OCI-LY3 (cell line): ENCODE results near the gene MAP3K5.

Experiments used
- H2AFZ ChIP-seq: fragments of 200-600, 300-600 bp; shearing (Covaris generic); 2 replicates; pipeline ENCODE4 v1.6.0; 2014; ENCODE audit warnings: antibody characterized with exemption, low read depth, low read length
- H3K27ac ChIP-seq: fragments of 200-600, 300-600 bp; sonication (generic); 2 replicates; pipeline ENCODE4 v1.5.1; 2014; ENCODE audit warnings: mild to moderate bottlenecking, low read length, moderate library complexity, mixed read lengths
- H3K27me3 ChIP-seq: fragments of 200-600, 300-600 bp; sonication (generic); 2 replicates; pipeline ENCODE4 v1.6.1; 2014; ENCODE audit warnings: low read depth, low read length, mixed read lengths
- H3K36me3 ChIP-seq: fragments of 200-600, 300-600 bp; sonication (generic); replicated peaks from 2 replicates; pipeline ENCODE3; 2014; ENCODE audit warnings: low read depth, low read length, mixed read lengths
- H3K4me1 ChIP-seq: fragments of 300-600, 200-600 bp; sonication (generic); 2 replicates; pipeline ENCODE4 v1.6.1; 2014; ENCODE audit warnings: low read length, mixed read lengths
- H3K4me2 ChIP-seq: fragments of 200-600, 300-600 bp; sonication (generic); 2 replicates; pipeline ENCODE4 v1.6.1; 2014; ENCODE audit warnings: low read length, mixed read lengths
- H3K4me3 ChIP-seq: fragments of 300-600, 200-600 bp; sonication (generic); 2 replicates; pipeline ENCODE4 v1.5.1; 2014; ENCODE audit warnings: antibody characterized with exemption, mild to moderate bottlenecking, low read length, moderate library complexity
- H3K79me2 ChIP-seq: fragments of 300-600, 200-600 bp; shearing (Covaris generic); 2 replicates; pipeline ENCODE4 v1.6.1; 2014; ENCODE audit warnings: mild to moderate bottlenecking, low read length, mixed read lengths
- H3K9ac ChIP-seq: fragments of 300-600, 200-600 bp; shearing (Covaris generic); 2 replicates; pipeline ENCODE4 v1.6.0; 2014; ENCODE audit warnings: mild to moderate bottlenecking, low read length, moderate library complexity
- H3K9me3 ChIP-seq: fragments of 200-600, 300-600 bp; shearing (Covaris generic); 2 replicates; pipeline ENCODE4 v1.6.1; 2014; ENCODE audit warnings: low read length, mixed read lengths; ENCODE audit not compliant: insufficient read depth
- H4K20me1 ChIP-seq: fragments of 200-600, 300-600 bp; sonication (generic); 2 replicates; pipeline ENCODE4 v1.6.1; 2016; ENCODE audit warnings: low read length, mixed read lengths; ENCODE audit not compliant: insufficient read depth
- EZH2phosphoT487 ChIP-seq: fragments of 200-600 bp; shearing (Covaris generic); IDR thresholded peaks from 2 replicates; pipeline ENCODE4 v1.6.1; 2018; ENCODE audit warnings: antibody characterized with exemption, mixed run types, low read depth
- TF ChIP-seq, protein P1 (sequence below): fragments of 200-600, 300-600 bp; sonication (generic); IDR thresholded peaks from 2 replicates; pipeline ENCODE4 v1.5.1; 2014; ENCODE audit warnings: antibody characterized with exemption, low read length, low read depth

MAP3K5 gene

DNA sequence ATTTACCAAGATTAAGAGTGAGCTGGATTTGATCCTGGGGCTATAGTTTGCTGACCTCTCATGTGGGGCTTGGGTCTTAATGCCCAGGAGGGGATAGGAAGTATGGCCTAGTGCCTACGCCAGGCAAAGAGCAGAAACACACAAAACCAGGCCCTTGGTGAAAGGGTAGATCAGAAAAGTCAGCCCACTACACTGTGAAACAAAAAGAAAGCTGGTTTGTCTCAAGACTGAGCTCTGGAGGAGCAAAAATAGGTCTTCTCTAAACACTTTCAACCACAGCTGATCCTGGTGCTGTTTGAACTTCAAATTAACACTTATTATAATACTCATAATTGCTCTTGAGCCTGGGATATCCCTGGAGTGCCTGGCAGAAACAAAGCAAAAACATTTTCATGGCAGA is 167.0 kb downstream of the MAP3K5 start:
- no peaks in the 10 kb centered on the region for H3K9me3 ChIP-seq
- no peaks in the 10 kb centered on the region for H4K20me1 ChIP-seq
- H2AFZ ChIP-seq: no peak overlapping the region
- H3K79me2 ChIP-seq: no peaks in the 10 kb centered on the region
- H3K4me1 ChIP-seq: no peaks in the 10 kb centered on the region
- no peaks in the 10 kb centered on the region for H3K27me3 ChIP-seq
- H3K4me2 ChIP-seq: no peak overlapping the region
- no peak overlapping the region for H3K27ac ChIP-seq
- H3K36me3 ChIP-seq: no peaks in the 10 kb centered on the region
- H3K9ac ChIP-seq: no peak overlapping the region
- no peak overlapping the region for H3K4me3 ChIP-seq
- no peak for TF ChIP-seq EZH2phosphoT487
- TF ChIP-seq, protein P1, sequence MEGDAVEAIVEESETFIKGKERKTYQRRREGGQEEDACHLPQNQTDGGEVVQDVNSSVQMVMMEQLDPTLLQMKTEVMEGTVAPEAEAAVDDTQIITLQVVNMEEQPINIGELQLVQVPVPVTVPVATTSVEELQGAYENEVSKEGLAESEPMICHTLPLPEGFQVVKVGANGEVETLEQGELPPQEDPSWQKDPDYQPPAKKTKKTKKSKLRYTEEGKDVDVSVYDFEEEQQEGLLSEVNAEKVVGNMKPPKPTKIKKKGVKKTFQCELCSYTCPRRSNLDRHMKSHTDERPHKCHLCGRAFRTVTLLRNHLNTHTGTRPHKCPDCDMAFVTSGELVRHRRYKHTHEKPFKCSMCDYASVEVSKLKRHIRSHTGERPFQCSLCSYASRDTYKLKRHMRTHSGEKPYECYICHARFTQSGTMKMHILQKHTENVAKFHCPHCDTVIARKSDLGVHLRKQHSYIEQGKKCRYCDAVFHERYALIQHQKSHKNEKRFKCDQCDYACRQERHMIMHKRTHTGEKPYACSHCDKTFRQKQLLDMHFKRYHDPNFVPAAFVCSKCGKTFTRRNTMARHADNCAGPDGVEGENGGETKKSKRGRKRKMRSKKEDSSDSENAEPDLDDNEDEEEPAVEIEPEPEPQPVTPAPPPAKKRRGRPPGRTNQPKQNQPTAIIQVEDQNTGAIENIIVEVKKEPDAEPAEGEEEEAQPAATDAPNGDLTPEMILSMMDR: no peak

DNA sequence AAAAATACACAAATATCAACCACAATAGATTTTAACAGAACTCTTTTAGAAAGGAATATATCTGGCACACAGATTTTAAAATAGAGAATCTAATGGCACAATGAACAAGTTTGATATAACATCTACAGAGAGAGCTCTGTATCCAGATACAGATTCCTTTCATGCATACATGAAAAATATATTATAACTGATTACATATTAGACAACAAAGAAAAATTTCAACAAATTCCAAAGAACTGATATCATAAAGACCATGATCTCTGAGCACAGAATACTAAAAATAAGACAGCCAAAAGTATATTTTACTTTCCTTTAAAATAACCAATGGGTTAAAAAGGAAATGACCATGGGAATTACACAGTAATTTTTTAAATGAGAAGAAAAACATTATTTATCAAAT is 167.9 kb downstream of the MAP3K5 start:
- H3K9ac ChIP-seq: no peak overlapping the region

DNA sequence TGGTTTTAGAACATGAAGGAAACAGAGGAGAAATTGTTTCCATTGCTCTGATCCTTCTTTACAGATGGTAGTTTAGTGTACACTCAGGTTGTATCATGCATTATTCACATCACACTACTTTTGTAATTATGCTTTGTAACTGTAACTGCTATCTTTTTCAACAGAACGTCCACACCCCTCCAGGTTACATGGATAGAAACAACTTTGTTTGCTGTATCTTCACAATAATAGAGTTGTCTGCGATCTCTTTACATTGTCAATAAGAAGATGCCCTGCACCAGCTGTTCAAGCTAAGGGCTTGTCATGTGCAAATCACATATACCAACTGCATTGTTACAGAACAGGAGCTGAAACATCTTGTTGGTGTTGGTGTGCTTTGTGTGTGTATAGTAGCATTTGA is 174.2 kb downstream of the MAP3K5 start:
- no peaks in the 10 kb centered on the region for H3K4me1 ChIP-seq
- TF ChIP-seq EZH2phosphoT487: no peak
- TF ChIP-seq, protein P1: no peak
- no peak overlapping the region for H3K4me3 ChIP-seq
- no peaks in the 10 kb centered on the region for H3K36me3 ChIP-seq
- H3K79me2 ChIP-seq: no peaks in the 10 kb centered on the region
- H3K27me3 ChIP-seq: no peaks in the 10 kb centered on the region
- H4K20me1 ChIP-seq: no peaks in the 10 kb centered on the region
- no peak overlapping the region for H2AFZ ChIP-seq
- H3K9me3 ChIP-seq: no peaks in the 10 kb centered on the region
- H3K27ac ChIP-seq: no peak overlapping the region
- no peak overlapping the region for H3K4me2 ChIP-seq
- no peak overlapping the region for H3K9ac ChIP-seq

More for the DNA sequence above, 167.9 kb downstream of the MAP3K5 start:
- Histone ChIP-seq H3K27me3 (no peaks in the 10 kb centered on the region), H4K20me1 (no peaks in the 10 kb centered on the region), H3K36me3 (no peaks in the 10 kb centered on the region), H3K4me1 (no peaks in the 10 kb centered on the region), H3K9me3 (no peaks in the 10 kb centered on the region), H3K4me2 (no peak overlapping the region), H3K4me3 (no peak overlapping the region), H3K27ac (no peak overlapping the region), H3K79me2 (no peaks in the 10 kb centered on the region), H2AFZ (no peak overlapping the region)
- no peak for TF ChIP-seq EZH2phosphoT487
- TF ChIP-seq, protein P1: no peak

DNA sequence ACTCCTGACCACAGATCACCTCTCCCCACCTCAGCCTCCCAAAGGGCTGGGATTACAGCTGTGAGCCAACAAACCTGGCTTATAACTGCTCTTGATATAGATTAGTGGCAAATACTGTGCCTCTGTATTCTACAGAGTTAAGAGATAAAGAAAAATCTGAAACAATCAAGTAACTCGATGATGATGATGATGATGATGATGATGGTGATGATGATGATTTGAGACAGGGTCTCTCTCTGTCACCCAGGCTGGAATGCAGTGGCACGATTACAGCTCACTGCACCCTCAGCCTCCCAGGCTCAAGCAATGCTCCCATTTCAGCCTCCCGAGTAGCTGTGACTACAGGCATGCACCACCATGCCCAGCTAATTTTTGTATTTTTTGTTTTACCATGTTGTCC is 175.8 kb downstream of the MAP3K5 start:
- Histone ChIP-seq H4K20me1 (no peaks in the 10 kb centered on the region), H3K4me2 (no peak overlapping the region), H2AFZ (no peak overlapping the region), H3K9me3 (no peaks in the 10 kb centered on the region), H3K4me1 (no peaks in the 10 kb centered on the region), H3K9ac (no peak overlapping the region), H3K4me3 (no peak overlapping the region), H3K27me3 (no peaks in the 10 kb centered on the region), H3K36me3 (no peaks in the 10 kb centered on the region), H3K27ac (no peak overlapping the region), H3K79me2 (no peaks in the 10 kb centered on the region)
- TF ChIP-seq, protein P1: no peak
- TF ChIP-seq EZH2phosphoT487: no peak
